ENCODE data around the gene STK32C.

- TF ChIP-seq POLR2A (IDR thresholded peaks at IDR 0.05) (no peak), CTCF (IDR thresholded peaks at IDR 0.05 in 4 of 5, conservative IDR thresholded peaks at IDR 0.05 in 1 of 5) (no peak)
Observed at GRCh38 chr10:132233501-132234085, 74.2 kb downstream of the STK32C start.

All from gastrocnemius medialis (tissue), 4 donors.